Measurements from ENCODE around the gene PITPNB. TPM values are rescaled to one million over a fixed set of nuclear protein-coding genes. Genes with fewer than 3 reads are reported as not detected.

The PITPNB gene
- total RNA-seq, 1 experiment from 2014 or later: 135 TPM

DNA sequence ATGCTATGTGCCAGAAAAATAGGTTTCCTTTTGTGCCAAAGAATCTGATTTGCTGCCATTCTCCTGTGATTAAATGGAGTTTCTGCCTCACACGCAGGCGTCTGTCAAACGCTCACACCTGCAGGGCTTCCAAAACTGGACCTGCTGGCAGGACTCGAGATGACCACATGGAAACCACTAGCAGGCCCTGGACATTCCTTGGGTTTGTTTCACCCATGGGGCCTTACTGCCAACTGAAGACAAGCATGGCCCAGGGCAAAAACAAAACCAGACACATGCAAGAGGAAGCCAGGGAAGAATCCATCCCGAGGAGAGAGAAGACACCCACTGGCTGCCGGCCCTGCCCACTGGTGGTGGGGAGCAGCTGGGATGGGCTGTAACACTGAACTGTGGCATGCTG lies 61.6 kb downstream of the PITPNB start:
- Histone ChIP-seq H3K4me3 (ENCODE audit: low read depth, low read length, poor library complexity, severe bottlenecking) (no peak overlapping the region), H3K36me3 (ENCODE audit: insufficient read depth, low read length, poor library complexity, severe bottlenecking) (peaks cover 80% of the 10 kb centered on the region), H3K27me3 (replicated peaks; ENCODE audit: insufficient read depth, low read depth, low read length, poor library complexity) (no peaks in the 10 kb centered on the region), H3K4me1 (ENCODE audit: insufficient read depth, low read length, poor library complexity, severe bottlenecking) (peaks cover 22% of the 10 kb centered on the region), H3K9me3 (ENCODE audit: low read depth, low read length, poor library complexity, severe bottlenecking) (no peaks in the 10 kb centered on the region), H3K27ac (ENCODE audit: low read depth, low read length, poor library complexity, severe bottlenecking) (peak overlapping the region; percentile 43)
- no peak for DNase-seq (ENCODE audit: low spot score)
- no TSS peak for BruUV-seq (replicated peaks)
- no peak for TF ChIP-seq EZH2 (IDR thresholded peaks at IDR 0.05; ENCODE audit: borderline replicate concordance, low read depth, low read length, poor library complexity, severe bottlenecking)
- TF ChIP-seq, protein P1, sequence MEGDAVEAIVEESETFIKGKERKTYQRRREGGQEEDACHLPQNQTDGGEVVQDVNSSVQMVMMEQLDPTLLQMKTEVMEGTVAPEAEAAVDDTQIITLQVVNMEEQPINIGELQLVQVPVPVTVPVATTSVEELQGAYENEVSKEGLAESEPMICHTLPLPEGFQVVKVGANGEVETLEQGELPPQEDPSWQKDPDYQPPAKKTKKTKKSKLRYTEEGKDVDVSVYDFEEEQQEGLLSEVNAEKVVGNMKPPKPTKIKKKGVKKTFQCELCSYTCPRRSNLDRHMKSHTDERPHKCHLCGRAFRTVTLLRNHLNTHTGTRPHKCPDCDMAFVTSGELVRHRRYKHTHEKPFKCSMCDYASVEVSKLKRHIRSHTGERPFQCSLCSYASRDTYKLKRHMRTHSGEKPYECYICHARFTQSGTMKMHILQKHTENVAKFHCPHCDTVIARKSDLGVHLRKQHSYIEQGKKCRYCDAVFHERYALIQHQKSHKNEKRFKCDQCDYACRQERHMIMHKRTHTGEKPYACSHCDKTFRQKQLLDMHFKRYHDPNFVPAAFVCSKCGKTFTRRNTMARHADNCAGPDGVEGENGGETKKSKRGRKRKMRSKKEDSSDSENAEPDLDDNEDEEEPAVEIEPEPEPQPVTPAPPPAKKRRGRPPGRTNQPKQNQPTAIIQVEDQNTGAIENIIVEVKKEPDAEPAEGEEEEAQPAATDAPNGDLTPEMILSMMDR (conservative IDR thresholded peaks at IDR 0.05; ENCODE audit: low read depth, low read length): no peak
- POLR2A ChIA-PET (ENCODE audit: low non-redundant PET): interaction anchor here (0.5 to 0.6 kb wide), 2 partner anchors 1237 to 1920 kb away, joined by 3 to 9 read pairs; no protein-coding TSS in a partner anchor
- CTCF ChIA-PET: no interaction called here
- intact Hi-C loops (cut with micrococcal nuclease; ENCODE audit: unreplicated experiment): no loop called here

DNA sequence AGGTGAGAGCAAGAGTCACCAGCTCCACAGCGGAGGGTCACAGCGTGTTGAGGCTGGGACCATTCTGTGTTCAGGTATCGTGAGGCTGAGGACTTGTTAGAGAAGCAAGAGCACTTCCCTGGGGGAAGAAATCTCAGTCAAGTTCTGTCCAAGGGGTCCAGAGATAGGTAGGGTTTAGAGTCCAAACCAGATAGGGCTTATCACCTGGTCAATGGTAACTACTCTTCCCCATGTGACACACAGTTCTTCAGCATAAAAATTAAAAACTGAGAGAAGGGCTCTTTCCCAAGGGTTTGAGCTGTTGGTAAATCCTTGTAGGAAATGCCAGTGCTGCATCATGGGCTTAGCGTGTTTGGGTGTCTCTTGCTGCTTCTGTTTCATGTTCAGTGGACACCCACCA lies 62.7 kb downstream of the PITPNB start:
- TF ChIP-seq, protein P1 (conservative IDR thresholded peaks at IDR 0.05; ENCODE audit: low read depth, low read length): no peak
- TF ChIP-seq EZH2 (IDR thresholded peaks at IDR 0.05; ENCODE audit: borderline replicate concordance, low read depth, low read length, poor library complexity, severe bottlenecking): no peak
- intact Hi-C loops (cut with micrococcal nuclease; ENCODE audit: unreplicated experiment): no loop called here
- Histone ChIP-seq H3K36me3 (ENCODE audit: insufficient read depth, low read length, poor library complexity, severe bottlenecking) (peaks cover 81% of the 10 kb centered on the region), H3K27ac (ENCODE audit: low read depth, low read length, poor library complexity, severe bottlenecking) (no peak overlapping the region), H3K9me3 (ENCODE audit: low read depth, low read length, poor library complexity, severe bottlenecking) (no peaks in the 10 kb centered on the region), H3K4me3 (ENCODE audit: low read depth, low read length, poor library complexity, severe bottlenecking) (no peak overlapping the region), H3K27me3 (replicated peaks; ENCODE audit: insufficient read depth, low read depth, low read length, poor library complexity) (no peaks in the 10 kb centered on the region), H3K4me1 (ENCODE audit: insufficient read depth, low read length, poor library complexity, severe bottlenecking) (peaks cover 33% of the 10 kb centered on the region)
- POLR2A ChIA-PET (ENCODE audit: low non-redundant PET): no interaction called here
- no TSS peak for BruUV-seq (replicated peaks)
- DNase-seq (ENCODE audit: low spot score): no peak
- CTCF ChIA-PET: no interaction called here

DNA sequence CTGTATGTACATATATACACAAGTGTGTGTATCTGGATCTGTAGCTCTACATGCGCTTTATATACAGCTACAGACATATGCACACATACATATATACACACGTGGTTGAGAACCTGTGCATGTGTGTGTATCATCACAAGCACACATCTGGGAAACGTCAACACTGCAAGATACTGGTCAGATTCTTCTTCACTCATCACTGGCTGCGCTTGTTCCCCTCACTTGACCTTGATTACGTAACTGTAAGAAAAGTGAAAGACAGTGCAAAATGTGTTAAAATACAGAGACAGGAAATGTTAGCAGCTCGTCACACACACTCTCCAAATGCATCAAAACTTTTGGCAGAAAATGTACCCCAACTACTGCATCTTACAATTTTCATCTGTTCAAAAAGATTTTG lies 65.6 kb downstream of the PITPNB start:
- ChIA-PET POLR2A (ENCODE audit: low non-redundant PET) (interaction anchor here (0.6 to 0.7 kb wide), 2 partner anchors 757 to 1370 kb away, joined by 4 read pairs; partner anchors contain the start of genes HPS4 and SRRD), CTCF (no interaction called here)
- peaks cover 56% of the 10 kb centered on the region for H3K4me1 ChIP-seq (ENCODE audit: insufficient read depth, low read length, poor library complexity, severe bottlenecking)
- BruUV-seq (replicated peaks): no TSS peak
- peaks cover 61% of the 10 kb centered on the region for H3K36me3 ChIP-seq (ENCODE audit: insufficient read depth, low read length, poor library complexity, severe bottlenecking)
- H3K4me3 ChIP-seq (ENCODE audit: low read depth, low read length, poor library complexity, severe bottlenecking): no peak overlapping the region
- DNase-seq (ENCODE audit: low spot score): no peak
- no peaks in the 10 kb centered on the region for H3K9me3 ChIP-seq (ENCODE audit: low read depth, low read length, poor library complexity, severe bottlenecking)
- H3K27me3 ChIP-seq (replicated peaks; ENCODE audit: insufficient read depth, low read depth, low read length, poor library complexity): no peaks in the 10 kb centered on the region
- intact Hi-C loops (cut with micrococcal nuclease; ENCODE audit: unreplicated experiment): no loop called here
- TF ChIP-seq EZH2 (IDR thresholded peaks at IDR 0.05; ENCODE audit: borderline replicate concordance, low read depth, low read length, poor library complexity, severe bottlenecking): no peak
- TF ChIP-seq, protein P1 (conservative IDR thresholded peaks at IDR 0.05; ENCODE audit: low read depth, low read length): no peak
- H3K27ac ChIP-seq (ENCODE audit: low read depth, low read length, poor library complexity, severe bottlenecking): no peak overlapping the region
